Measurements from ENCODE around the gene KMT2E.
"Not testable (repeated sequence)": the region's sequence is repeated elsewhere in the genome, so short reads cannot be mapped to it uniquely, and the experiment has no call there.

Gene KMT2E

DNA sequence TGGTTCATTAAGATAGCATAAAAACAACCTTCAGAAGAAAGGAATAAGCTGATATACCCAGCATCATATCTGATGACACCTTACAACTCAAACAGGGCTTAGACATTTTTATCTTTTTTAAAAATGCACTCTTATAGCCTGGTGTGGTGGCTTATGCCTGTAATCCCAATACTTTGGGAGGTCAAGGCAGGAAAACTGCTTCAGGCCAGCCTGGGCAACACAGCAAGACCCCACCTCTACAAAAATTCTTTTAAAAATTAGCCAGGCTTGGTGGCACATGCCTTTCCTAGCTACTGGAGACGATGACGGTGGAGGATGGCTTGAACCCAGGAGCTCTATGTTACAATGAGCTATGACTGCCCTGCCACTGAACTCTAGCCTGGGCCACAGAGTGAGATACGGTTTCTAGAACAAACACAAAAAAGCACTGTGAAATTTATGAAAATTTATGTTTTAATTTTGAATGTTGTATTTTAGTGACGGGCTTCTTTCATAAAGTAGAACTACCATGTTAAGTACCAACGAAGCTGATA is 12.3 kb upstream of the KMT2E start:
- H3K4me1 ChIP-seq: peaks cover 27% of the 10 kb centered on the region
- H3K27me3 ChIP-seq (ENCODE audit: control insufficient read depth, insufficient read depth, low read length): no peaks in the 10 kb centered on the region
- H3K4me3 ChIP-seq (ENCODE audit: low read depth, low read length): no peak overlapping the region
- no peaks in the 10 kb centered on the region for H3K36me3 ChIP-seq (ENCODE audit: control insufficient read depth, insufficient read depth, low read length)
- peaks cover 69% of the 10 kb centered on the region for H3K79me2 ChIP-seq
- no peak overlapping the region for H3K27ac ChIP-seq
- TF ChIP-seq, protein P1, sequence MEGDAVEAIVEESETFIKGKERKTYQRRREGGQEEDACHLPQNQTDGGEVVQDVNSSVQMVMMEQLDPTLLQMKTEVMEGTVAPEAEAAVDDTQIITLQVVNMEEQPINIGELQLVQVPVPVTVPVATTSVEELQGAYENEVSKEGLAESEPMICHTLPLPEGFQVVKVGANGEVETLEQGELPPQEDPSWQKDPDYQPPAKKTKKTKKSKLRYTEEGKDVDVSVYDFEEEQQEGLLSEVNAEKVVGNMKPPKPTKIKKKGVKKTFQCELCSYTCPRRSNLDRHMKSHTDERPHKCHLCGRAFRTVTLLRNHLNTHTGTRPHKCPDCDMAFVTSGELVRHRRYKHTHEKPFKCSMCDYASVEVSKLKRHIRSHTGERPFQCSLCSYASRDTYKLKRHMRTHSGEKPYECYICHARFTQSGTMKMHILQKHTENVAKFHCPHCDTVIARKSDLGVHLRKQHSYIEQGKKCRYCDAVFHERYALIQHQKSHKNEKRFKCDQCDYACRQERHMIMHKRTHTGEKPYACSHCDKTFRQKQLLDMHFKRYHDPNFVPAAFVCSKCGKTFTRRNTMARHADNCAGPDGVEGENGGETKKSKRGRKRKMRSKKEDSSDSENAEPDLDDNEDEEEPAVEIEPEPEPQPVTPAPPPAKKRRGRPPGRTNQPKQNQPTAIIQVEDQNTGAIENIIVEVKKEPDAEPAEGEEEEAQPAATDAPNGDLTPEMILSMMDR (IDR thresholded peaks at IDR 0.05): no peak
- H2AFZ ChIP-seq: no peak overlapping the region
- no peaks in the 10 kb centered on the region for H3K9me3 ChIP-seq (ENCODE audit: control insufficient read depth, low read length)
- no peak overlapping the region for H3K4me2 ChIP-seq (ENCODE audit: low read length)
- no peak overlapping the region for H3K9ac ChIP-seq

DNA sequence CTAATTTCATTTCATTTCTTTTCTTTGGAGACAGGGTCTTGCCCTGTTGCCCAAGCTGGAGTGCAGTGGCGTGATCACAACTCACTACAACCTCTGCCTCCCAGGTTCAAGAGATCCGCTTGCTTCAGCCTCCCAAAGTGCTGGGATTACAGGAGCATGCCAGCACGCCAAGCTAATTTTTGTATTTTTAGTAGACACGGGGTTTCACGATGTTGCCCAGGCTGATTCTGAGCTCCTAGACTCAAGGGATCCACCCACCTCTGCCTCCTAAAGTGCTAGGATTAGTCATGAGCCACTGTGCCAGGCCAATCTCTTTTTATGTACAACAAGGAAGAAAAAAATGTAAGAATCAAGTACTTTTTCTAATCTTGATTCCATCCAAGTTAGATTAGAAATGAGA is 10.7 kb upstream of the KMT2E start:
- peaks cover 27% of the 10 kb centered on the region for H3K4me1 ChIP-seq
- H3K27ac ChIP-seq: no peak overlapping the region
- no peaks in the 10 kb centered on the region for H3K9me3 ChIP-seq (ENCODE audit: control insufficient read depth, low read length)
- H3K9ac ChIP-seq: no peak overlapping the region
- H3K79me2 ChIP-seq: peaks cover 64% of the 10 kb centered on the region
- H2AFZ ChIP-seq: no peak overlapping the region
- no peaks in the 10 kb centered on the region for H3K27me3 ChIP-seq (ENCODE audit: control insufficient read depth, insufficient read depth, low read length)
- TF ChIP-seq, protein P1 (IDR thresholded peaks at IDR 0.05): no peak
- H3K4me2 ChIP-seq (ENCODE audit: low read length): peak overlapping the region; percentile 22
- no peaks in the 10 kb centered on the region for H3K36me3 ChIP-seq (ENCODE audit: control insufficient read depth, insufficient read depth, low read length)
- no peak overlapping the region for H3K4me3 ChIP-seq (ENCODE audit: low read depth, low read length)

DNA sequence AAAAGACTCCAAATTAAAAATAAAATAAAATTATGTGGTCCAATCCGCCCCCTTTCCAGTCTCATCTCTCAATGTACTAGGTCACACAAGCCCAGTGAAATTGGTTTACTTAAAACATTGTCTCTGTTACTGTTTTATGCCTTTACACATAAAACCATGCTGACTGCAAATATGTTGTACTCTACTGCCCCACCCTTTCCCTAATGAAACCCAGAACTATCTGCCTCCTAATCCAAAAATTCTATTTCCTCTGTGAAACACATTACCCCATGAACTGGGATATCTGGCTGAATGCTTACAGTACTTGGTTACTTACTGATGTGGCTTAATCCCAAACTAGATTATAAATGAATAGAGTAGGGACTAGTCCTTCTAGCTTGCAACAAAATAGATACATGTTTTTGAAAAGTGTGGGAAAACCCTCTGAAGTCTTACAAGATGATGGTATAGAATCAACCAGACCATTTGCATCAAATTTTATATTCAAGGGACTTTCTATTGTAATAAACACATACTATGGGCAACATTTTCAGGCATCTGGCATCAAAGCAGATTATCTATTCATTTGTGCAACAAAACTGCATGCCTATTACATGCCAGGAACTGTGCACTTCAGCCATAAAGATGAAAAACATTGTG is 10.0 kb upstream of the KMT2E start:
- H3K36me3 ChIP-seq (ENCODE audit: control insufficient read depth, insufficient read depth, low read length): no peaks in the 10 kb centered on the region
- peaks cover 29% of the 10 kb centered on the region for H3K4me1 ChIP-seq
- TF ChIP-seq, protein P1 (IDR thresholded peaks at IDR 0.05): no peak
- no peak overlapping the region for H3K4me3 ChIP-seq (ENCODE audit: low read depth, low read length)
- no peak overlapping the region for H3K27ac ChIP-seq
- peaks cover 64% of the 10 kb centered on the region for H3K79me2 ChIP-seq
- no peak overlapping the region for H2AFZ ChIP-seq
- no peaks in the 10 kb centered on the region for H3K9me3 ChIP-seq (ENCODE audit: control insufficient read depth, low read length)
- H3K27me3 ChIP-seq (ENCODE audit: control insufficient read depth, insufficient read depth, low read length): no peaks in the 10 kb centered on the region
- peak overlapping the region; percentile 22 for H3K4me2 ChIP-seq (ENCODE audit: low read length)
- no peak overlapping the region for H3K9ac ChIP-seq

DNA sequence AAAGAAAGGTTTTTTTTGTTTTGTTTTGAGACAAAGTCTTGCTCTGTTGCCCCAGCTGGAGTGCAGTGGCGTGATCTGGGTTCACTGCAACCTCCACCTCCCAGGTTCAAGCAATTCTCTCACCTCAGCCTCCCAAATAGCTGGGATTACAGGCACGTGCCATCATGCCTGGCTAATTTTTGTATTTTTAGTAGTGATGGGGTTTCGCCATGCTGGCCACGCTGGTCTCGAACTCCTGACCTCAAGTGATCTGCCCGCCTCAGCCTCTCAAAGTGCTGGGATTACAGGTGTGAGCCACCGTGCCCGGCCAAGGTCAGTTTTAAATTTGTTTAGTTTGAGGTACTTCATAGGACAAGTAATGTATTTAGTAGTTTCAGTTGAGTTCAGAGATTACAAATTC is 9.0 kb upstream of the KMT2E start:
- H3K36me3 ChIP-seq (ENCODE audit: control insufficient read depth, insufficient read depth, low read length); H3K9me3 ChIP-seq (ENCODE audit: control insufficient read depth, low read length); H3K4me2 ChIP-seq (ENCODE audit: low read length); H3K27ac ChIP-seq; H3K27me3 ChIP-seq (ENCODE audit: control insufficient read depth, insufficient read depth, low read length); H3K4me3 ChIP-seq (ENCODE audit: low read depth, low read length); H2AFZ ChIP-seq; H3K9ac ChIP-seq: not testable (repeated sequence)
- H3K4me1 ChIP-seq: peaks cover 32% of the 10 kb centered on the region
- H3K79me2 ChIP-seq: peaks cover 67% of the 10 kb centered on the region

DNA sequence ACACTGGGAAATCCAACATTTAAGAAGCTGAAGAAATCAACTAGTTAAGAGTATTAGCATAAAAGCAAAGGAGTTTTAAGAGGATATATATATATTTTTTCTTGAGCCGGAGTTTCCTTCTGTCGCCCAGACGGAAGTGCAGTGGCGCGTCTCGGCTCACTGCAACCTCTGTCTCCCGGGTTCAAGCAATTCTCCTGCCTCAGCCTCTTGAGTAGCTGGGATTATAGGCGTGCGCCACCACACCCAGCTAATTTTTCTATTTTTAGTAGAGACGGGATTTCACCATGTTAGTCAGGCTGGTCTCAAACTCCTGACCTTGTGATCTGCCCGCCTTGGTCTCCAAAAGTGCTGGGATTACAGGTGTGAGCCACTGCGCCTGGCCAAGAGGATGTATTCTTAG is 8.5 kb upstream of the KMT2E start:
- H3K27me3 ChIP-seq (ENCODE audit: control insufficient read depth, insufficient read depth, low read length); H3K9me3 ChIP-seq (ENCODE audit: control insufficient read depth, low read length); H3K4me2 ChIP-seq (ENCODE audit: low read length); H3K27ac ChIP-seq; H3K36me3 ChIP-seq (ENCODE audit: control insufficient read depth, insufficient read depth, low read length); H2AFZ ChIP-seq; H3K4me3 ChIP-seq (ENCODE audit: low read depth, low read length); H3K9ac ChIP-seq: not testable (repeated sequence)
- peaks cover 32% of the 10 kb centered on the region for H3K4me1 ChIP-seq
- H3K79me2 ChIP-seq: peaks cover 69% of the 10 kb centered on the region
